Kidney glomerular epithelial cell (primary cell): ENCODE measurements around the gene LMNA.
"Not testable (repeated sequence)": the region's sequence is repeated elsewhere in the genome, so short reads cannot be mapped to it uniquely, and the experiment has no call there.

Experiments used
- DNase-seq: peaks from one replicate; lab custom pipeline; 2025; lab: John Stamatoyannopoulos, UW

Gene LMNA

GRCh38 chr1:156104861-156105832, 9.4 kb upstream of the LMNA start:
- DNase-seq: no peak

DNA sequence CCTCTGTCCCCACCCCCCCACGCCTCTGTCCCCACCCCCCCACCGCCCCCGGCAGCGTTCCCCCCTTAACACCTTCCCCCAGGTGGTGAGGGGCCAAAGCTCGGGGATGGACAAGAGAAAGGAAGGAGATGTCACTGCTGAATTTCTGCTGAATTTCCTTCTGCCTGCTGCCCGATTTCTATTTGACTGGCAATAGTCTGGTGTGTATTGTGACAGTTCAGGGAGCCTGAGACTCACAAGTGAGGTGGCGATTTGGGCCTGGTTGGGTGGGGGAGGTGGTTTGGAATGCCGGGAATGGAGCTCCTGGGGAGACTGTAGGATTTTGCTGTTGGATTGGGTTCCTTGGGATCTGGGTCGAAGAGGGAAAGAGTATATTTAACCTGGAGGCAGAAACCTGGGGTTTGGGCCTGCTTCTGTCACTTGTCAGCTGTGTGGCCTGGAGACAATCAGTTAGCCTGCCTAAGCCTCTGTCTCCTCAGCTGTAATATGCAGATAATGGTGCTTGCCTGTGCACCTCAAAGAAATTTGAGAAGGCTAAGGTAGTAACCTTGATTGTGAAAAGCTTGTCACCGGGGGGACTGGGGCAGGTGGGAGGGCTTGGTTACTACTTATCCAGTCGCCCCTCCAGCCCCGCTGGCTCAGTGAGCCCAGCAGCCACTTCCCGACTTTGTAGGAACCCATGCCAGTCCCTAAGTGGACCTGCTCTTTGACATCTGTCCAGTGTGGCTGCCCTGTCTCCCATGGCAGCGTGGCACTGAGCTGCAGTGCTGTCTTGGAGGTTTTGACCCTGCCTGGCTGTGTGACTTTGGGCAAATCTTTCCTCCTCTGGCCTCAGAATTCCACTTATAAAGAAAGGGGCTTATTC, 7.7 kb upstream of the LMNA start:
- peak; percentile 23 for DNase-seq

GRCh38 chr1:156108057-156108456, 6.5 kb upstream of the LMNA start:
- DNase-seq: no peak

- no peak for DNase-seq
Observed at GRCh38 chr1:156108664-156109241, 5.8 kb upstream of the LMNA start.

DNA sequence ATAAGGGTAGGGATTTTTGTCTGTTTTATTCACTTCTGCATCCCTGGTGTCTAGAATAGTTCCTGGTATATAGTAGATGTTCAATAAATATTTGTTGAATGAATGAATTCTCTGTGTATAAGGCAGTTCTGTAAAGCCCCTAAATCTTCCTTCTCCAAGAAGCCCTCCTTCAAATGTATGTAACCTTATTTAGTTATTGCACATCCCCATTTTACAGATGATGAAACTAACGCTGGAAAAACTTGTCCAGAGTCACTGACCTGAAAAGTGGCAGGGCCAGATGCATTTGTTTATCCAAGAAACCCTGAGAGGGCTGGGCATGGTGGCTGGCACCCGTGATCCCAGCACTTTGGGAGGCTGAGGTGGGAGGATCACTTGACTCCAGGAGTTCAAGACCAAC, 4.3 kb upstream of the LMNA start:
- no peak for DNase-seq

DNA sequence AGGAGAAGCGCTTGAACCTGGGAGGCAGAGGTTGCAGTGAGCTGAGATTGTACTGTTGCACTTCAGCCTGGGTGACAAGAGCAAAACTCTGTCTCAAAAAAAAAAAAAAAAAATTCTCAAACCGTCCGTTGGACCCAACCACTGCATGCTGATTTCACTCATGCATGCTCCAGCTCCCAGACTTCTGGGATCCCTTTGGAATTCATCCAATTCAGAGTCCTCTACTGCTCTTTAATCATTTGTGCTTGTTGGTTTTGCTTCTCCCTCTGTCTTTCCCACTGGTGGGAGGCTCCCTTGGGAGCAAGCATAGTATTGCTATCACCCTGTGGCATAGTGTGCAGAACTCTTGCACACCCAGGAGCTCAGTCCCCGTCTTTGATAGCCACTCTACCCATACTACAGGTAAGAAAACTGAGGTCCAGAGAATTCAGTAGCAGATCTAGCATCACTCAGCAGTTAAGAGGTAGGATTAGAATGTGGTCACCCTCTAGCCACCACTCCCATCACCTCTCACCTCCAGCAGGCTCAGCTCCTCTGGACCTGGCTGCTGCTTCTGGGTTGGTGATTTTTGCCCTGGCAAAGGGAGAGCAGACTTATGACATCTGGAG, 3.1 kb upstream of the LMNA start:
- peak; percentile 16 for DNase-seq

DNA sequence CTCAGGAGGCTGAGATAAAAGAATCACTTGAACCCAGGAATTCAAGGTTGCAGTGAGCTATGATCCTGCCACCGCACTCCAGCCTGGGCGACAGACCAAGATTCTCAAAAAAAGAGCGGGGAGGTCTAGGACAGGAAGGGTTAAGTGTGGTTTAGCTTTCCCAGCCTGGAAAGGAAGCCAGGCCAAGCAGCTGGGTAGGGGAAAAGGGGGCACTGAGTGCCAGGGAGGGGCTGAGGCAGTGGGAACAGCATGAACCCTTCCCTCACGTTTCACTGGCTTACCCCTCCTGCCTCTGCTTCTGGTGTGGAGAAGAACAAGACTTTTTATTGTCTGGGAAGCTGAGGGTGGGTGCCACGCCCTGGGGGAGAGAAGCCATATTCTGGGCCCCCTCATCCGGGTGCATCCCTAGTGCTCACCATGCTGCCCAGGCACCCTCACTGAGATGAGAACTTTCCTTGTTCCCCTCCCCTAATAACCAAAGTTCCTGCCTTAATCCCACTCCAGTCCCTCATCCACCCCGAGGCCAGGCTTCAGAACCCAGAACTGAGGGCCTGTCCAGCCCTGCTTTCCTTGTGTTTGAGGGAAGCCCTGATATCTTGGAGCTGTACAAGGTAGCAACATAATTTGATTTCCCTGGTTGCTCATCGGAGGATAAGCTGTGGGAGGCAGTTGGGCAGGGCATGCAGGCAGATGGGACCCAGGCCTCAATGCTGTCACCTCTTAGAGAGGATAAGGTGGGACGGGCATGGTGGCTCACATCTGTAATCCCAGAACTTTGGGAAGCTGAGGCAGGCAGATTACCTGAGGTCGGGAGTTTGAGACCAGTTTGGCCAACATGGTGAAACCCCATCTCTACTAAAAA, 2.0 kb upstream of the LMNA start:
- no peak for DNase-seq

- DNase-seq: no peak
Observed at GRCh38 chr1:156113282-156113950, 1.1 kb upstream of the LMNA start.

GRCh38 chr1:156114919-156115513, 505 bp downstream of the LMNA start:
- DNase-seq: no peak

DNA sequence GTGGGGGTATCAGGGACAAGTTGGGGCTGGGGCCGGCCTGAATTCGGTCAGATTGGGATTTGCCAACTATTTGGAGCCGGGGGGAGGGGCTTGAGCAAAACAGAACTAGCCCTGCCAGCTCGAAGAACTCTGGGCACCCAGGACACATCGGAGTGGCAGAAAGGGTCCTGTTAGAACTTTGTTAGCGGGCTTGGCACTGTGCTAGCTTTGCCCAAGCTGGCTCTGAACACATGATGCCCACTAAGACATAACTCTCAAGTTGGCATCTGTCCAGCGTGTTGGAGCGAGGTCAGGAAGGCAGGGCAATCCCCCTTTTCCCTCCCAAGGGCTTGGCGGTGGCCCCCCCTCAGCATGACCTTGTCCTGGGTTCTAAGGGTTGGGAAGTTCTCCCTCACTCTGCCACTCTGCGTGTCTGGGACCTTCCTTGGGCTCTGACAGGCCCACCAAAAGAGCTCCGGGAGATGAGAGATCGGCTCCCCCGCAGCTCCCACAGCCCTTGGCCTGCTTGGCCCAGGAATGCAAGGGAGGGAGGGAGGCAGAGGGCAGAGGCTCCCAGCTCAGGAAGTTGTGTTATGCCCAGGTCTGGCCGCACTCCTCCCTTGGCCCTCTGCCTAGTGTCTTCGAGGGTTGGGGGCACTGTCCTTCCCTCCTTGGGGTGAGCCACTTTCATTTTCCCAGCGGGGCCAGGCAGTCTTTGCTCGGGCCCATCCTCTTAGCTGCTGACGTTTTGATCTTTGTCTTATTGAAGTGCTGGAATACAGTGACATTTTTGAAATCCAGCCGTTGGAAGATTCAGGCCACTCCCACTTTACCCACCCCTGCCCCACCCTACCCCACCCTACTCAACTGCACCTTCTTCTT, 1.2 kb downstream of the LMNA start:
- DNase-seq: peak; percentile 75

- not testable (repeated sequence) for DNase-seq
Observed at GRCh38 chr1:156116731-156117130, 2.2 kb downstream of the LMNA start.

GRCh38 chr1:156117414-156118176, 3.1 kb downstream of the LMNA start:
- DNase-seq: no peak

GRCh38 chr1:156118177-156118868, 3.8 kb downstream of the LMNA start:
- no peak for DNase-seq

DNA sequence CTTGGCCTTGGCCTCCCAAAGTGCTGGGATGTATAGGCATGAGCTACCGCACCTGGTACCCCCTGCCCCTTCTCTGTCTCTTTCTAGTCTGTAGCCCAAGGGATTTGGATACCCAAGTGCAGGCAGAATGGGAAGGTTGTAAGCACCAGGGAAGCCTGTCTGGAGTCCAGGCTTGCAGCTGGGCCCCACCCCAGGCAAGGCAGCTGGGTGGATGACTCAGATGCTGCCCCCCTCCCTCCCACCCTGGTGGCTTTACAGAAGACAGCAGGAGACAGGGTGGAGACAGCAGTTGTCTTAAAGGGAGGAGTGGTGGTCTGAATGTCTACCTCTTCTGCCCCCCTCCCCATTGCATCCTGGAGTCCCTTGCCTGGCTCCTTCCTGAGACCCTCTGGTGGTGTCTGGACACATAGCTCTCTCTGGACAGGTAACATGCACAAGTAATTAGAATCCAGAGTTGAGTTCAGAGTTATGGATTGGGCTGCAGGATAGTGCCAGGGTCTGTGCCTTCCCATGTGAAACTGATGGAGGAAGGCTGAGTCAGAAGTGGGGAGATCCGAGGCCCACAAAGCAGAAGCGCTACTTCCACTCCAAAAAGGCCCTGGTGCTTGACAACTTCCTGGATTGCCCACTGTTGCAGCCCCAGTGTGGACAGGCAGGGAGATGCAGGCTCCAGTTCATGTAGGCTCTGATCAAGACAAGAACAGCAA, 5.1 kb downstream of the LMNA start:
- DNase-seq: peak; percentile 22

DNA sequence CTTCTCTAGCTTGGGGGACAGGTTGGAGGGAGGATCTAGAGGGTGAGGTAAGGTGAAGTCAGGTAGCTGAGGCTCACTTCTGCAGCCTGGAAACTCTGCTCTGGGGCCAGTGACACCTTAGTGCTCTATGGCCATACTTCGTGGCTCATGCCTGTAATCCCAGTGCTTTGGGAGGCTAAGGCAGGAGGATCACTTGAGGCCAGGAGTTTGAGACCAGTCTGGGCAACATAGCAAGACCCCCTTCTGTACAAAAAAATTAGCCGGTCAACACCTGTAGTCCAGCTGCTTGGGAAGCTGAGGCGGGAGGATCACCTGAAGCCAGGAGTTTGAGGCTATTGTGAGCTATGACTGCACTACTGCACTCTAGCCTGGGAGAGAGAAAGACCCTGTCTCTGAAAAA, 5.8 kb downstream of the LMNA start:
- DNase-seq: no peak

DNA sequence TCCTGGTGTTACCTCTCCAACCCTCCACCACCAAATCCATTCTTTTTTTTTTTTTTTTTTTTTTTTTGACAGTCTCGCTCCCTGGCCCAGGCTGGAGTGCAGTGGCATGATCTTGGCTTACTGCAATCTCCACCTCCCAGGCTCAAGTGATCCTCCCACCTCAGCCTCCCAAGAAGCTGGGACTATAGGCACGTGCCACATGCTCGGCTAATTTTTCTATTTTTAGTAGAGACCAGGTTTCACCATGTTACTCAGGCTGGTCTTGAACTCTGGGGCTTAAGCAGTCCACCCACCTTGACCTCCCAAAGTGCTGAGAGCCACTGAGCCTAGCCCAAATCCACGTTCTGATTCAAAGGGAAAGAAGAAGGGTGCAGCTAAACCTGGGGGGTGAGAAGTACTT, 6.5 kb downstream of the LMNA start:
- DNase-seq: not testable (repeated sequence)

- no peak for DNase-seq
Observed at GRCh38 chr1:156121457-156121856, 6.9 kb downstream of the LMNA start.
